HG03469 (cell line): Measurements from ENCODE around the gene TBCK.
A peak's percentile ranks its signal among the peaks of the same experiment; 100 is the strongest.
"Not testable (repeated sequence)": the region's sequence is repeated elsewhere in the genome, so short reads cannot be mapped to it uniquely, and the experiment has no call there.

ENCODE experiments used
- ATAC-seq: cut with Tn5 transposase; IDR thresholded peaks from one replicate; pipeline ENCODE4 v1.9.1; 2021; ENCODE audit warnings: mild to moderate bottlenecking, moderate library complexity, moderate number of reproducible peaks; ENCODE audit not compliant: unreplicated experiment

TBCK gene

DNA sequence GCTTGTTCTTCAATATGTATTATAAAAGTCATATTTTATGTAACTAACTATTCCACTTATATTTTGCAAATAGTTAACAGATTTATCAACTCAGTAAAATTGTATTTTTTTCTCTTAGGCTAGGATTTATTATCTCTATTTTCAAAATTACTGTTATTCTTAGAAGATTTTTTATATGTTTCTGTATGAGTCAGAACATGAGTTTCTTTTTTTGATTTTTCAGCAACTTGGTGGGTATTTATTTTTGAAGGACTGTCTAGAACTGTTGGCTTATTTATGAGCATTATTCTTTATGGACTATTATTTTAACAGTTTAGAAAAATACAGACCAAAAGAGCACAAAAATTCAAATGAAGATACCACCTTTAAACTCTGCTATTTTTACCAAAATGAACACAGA, 7.1 kb upstream of the TBCK start:
- ATAC-seq, result no peak

DNA sequence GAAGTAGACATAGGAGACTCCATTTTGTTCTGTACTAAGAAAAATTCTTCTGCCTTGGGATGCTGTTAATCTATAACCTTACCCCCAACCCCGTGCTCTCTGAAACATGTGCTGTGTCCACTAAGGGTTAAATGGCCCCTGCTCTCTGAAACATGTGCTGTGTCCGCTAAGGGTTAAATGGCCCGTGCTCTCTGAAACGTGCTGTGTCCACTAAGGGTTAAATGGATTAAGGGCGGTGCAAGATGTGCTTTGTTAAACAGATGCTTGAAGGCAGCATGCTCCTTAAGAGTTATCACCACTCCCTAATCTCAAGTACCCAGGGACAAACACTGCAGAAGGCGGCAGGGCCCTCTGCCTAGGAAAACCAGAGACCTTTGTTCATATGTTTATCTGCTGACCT, 5.8 kb upstream of the TBCK start:
- ATAC-seq, result not testable (repeated sequence)

DNA sequence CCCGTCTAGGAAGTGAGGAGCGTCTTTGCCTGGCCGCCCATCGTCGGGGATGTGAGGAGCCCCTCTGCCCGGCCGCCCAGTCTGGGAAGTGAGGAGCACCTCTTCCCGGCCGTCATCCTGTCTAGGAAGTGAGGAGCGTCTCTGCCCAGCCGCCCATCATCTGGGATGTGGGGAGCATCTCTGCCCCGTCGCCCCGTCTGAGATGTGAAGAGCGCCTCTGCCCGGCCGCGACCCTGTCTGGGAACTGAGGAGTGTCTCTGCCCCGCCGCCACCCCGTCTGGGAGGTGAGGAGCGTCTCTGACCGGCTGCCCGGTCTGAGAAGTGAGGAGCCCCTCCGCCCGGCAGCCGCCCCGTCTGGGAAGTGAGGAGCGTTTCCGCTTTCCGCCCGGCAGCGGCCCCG, 5.2 kb upstream of the TBCK start:
- ATAC-seq, result not testable (repeated sequence)

DNA sequence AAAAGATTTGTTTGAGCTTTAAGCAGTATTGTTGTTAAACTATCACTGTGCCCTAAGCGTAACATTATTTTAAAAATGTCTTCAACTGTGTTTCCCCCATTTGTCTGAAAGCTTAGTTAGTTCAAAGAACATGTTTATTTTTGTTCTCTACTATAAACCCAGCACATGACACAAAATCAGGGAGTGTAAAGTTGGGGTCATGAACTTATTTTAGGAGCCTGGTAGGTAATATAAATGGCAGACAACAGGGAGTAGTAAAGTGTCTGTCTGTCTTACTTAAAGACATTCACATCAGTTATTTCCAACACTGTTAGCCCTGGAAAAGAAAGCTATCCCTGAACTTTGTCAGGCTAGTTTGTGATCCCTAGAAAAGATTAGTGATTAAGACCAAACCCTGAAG, 4.2 kb upstream of the TBCK start:
- ATAC-seq, result no peak

DNA sequence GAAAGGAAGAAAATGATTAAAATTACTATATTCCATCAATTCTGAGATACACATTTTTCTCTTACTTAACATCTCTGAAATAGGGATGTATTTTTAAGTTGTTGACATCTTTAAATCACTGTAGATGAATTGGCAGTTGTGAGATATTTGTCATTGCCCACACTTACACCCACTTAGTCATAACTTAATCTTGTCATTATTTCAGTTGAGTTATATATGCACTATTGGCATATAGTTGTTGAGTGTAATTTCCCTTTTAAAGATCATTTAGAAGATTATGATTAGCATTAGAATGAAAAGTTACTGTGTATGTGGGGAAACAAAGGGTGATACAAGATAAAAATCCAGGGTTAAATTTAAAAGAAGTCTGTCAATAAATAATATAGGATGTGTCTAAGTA, 2.5 kb upstream of the TBCK start:
- no peak for ATAC-seq

DNA sequence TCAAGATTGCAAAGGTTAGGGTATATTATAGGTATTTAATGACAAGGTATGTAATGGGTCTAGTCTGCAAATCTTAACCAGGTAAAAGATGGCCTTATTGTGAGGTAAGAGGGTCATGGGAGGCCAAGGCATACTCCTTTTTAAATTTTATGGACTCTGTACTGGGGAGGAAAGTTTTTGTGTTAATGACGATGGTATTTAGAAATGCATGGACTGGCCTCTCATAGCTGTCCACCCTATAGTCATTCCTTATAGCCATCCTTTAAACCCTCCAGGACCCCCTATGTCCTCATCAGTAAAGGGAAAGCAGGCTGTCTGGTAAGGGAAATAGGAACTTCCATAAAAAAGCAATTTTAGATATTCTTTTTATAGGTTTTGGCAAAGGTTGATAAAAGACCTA, 1.8 kb upstream of the TBCK start:
- ATAC-seq, result no peak

DNA sequence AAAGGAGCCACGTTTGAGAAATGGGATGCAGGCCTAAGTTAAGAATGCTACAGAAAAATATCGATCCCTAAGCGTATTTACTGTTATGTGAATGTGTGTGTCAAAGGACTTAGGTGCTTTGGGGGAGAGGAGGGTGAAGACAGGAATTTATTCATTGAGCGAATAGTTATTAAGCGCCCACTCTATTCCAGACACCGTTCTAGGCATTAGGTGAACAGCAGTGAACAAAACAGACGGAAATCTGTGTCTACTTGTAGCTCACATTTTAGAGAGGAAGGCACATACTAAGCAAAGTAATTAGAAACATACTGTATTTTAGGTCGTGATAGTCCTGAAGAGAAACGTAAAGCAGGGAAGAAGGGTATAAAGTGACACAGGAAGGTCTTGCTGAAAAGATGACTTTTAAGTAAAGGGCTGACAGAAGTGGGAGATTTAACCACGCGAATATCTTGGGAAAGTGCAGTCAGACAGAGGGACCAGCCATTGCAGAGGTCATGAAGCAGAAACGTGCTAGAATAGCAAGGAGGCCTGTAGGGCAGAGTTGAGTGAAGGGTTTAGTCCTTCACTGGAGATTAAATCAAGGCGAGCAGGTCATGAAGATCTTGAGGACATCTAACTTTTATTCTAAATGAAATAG, 882 bp upstream of the TBCK start:
- peak; percentile 2 for ATAC-seq

DNA sequence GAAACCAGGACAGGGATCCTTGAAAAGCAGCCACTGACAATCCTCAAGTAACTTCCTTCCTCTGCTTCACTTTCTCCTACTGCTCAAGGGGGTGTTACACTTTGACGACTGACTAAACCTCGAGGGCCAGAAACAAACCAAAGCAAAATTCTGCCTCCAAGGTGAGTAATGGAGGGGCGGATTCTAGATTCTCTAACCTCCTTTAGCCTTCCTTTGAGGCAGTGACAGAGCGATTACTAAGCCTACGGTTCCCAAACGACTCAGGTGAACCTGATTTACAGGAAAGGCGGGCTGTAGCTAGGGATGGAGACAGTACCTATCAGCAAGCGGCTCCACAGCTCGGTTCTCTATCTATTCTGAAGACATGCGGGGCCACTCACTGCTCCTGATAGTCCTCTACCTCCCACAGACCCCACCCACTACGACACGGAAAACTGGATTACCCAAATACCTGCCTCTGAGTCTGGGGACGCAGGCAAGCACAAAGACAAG, 487 bp downstream of the TBCK start:
- peak; percentile 8 for ATAC-seq

DNA sequence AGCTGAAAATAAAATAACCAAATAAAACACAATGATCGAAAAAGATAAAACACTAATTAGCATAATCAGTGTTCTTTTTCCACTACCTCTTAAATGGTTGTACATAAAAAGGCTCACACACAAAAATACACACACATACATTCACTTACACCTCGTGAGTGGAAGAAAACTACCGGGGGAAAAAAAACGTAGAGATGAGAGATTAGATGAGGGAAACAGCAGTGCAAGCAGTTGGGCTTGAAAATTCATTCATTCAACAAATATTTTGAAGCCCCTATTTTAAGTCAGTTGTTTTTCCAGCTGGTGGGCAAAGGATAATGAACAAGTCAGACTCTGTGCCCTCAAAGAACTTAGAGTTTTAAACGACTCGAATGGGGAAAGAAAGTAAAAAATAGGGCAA, 1.0 kb downstream of the TBCK start:
- no peak for ATAC-seq

DNA sequence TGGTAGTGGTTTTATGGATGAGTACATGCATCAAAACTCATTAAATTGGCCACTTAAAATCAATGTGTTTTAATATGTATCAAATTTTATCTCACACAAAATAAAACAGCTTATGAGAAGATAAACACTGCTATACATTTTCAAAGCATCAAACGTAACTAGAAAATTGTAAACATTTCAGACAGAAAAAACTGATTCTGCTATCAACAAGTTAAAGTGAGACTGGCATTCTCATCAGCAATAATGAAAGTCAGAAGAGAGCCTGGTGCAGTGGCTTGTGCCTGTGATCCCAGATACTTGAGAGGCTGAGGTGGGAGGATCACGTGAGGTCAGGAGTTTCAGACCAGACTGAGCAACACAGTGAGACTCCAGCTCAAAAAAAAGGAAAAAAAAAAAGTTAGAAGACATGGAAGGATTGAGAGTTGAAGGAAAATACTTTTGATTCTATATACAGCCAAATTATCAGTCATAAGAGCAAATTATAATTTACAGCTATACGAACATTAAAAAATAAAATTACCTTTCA, 2.9 kb downstream of the TBCK start:
- ATAC-seq, result no peak

DNA sequence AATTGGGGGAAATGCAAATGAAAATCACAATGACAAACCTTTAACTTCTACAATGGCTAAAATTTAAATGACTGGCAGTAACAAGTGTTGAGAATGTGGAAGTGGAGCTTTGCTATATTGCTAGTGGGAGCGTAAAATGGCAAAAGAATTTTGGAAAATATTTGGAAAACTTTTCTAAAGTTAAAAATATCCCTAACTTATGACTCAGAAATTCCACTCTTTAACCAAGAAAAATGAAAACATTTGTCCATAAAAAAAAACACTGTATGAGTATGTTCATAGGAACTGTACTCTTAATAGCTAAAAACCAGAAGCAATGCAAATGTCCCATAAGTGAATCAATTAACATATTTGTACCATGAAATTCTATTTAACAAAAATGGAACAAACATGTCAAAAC, 3.6 kb downstream of the TBCK start:
- ATAC-seq, result no peak

DNA sequence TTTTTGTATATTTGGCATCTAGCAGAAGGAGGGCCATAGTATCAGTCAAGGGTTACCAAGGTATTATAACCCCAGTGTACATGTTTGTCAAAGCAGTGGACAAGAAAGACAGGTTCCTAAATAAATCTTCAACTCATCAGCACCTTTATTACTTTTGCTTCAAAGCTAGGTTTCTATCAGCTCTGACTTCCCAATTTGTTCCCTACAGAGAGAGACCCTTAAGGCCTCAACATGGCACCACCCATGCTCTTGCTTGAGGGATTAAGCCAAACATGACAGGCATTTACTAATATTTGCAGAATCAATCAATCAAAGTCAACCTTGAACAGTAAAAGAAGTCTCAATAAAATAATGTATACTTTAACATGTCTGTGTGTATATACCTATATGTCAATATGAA, 9.4 kb downstream of the TBCK start:
- no peak for ATAC-seq

DNA sequence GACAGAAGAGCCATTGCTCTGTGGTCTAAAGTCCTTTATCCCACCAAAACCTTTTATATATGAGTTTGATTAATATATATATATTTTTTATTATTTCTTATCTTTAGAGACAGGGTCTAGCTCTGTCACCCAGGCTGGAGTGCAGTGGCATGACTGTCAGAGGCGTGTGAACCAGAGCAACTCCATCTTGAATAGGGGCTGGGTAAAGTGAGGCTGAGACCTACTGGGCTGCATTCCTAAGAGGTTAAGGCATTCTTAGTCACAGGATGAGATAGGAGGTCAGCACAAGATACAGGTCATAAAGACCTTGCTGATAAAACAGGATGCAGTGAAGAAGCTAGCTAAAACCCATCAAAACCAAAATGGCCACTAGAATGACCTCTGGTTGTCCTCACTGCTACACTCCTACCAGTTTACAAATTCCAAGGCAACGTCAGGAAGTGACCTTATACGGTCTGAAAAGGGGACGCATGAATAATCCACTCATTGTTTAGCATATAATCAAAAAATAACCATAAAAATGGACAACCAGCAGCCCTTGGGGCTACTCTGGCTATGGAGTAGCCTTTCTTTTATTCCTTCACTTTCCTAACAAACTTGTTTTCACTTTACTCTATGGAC, 10.5 kb downstream of the TBCK start:
- no peak for ATAC-seq

DNA sequence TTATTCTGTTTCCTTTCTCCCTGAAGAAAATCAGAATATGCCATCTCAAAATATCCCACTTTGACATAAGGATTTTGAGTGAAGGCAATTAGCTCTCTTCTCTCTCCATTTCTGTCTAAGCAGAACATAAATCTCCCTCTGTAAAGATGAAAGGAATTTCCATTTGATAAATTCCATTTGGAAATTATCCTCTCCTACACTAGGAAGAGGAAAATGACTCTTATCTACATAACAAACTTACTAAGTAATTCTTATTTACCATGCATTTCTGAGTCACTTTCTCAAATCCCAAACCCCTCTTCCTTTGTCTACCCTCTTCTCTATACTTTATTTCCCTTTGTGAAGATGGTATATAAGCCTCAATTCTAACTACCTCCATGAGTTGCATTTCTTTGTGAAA, 11.4 kb downstream of the TBCK start:
- no peak for ATAC-seq

DNA sequence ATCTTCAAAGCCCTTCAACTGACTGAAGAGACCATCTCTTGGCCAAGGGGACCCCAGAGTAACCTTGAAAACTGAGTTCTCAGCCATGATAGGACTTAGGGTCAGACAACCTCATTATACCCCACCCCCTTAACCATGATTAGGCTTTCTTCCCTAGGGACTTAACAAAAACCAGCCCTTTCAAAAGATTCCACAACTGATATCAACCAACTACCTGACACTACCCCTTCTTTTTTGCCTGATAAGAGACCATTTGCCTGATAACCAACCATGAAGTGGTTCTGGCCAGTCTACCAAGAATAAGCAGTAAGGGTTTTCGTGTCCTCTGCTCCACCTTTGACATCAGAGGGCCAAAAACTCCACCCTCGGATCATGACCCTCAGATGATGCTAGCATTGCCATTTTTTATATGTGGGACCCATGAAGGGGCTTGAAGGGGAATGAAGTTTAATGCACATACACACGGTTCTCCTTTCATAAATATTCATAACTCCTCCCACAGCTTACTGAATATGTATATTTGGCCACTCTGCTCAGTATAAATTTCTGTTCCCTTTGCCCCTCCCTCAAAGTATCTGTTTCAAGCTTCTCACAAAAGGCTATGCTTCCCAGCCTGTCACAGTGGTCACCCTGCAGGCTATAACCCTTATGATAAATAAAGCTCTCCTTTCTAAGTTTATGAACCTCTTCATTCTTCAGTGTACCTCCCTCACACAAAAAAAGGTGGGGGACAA, 12.3 kb downstream of the TBCK start:
- ATAC-seq, result no peak

DNA sequence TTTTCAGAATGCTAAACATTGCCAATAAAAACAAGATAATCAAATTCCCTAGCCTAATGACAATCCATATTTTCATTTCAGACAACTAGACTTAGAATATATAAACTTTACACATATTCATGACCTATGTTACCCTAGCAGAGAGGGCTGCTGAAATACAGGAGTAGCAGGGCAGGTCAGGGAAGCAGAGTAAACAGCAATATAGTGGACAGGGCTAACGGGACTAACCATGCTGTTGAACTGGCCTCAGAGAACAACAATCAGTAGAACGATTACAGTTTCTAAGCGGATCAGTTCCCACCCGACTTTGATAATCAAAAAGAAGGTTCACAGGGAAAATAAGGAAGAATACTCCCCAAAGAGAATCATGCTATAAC, 14.0 kb downstream of the TBCK start:
- no peak for ATAC-seq

DNA sequence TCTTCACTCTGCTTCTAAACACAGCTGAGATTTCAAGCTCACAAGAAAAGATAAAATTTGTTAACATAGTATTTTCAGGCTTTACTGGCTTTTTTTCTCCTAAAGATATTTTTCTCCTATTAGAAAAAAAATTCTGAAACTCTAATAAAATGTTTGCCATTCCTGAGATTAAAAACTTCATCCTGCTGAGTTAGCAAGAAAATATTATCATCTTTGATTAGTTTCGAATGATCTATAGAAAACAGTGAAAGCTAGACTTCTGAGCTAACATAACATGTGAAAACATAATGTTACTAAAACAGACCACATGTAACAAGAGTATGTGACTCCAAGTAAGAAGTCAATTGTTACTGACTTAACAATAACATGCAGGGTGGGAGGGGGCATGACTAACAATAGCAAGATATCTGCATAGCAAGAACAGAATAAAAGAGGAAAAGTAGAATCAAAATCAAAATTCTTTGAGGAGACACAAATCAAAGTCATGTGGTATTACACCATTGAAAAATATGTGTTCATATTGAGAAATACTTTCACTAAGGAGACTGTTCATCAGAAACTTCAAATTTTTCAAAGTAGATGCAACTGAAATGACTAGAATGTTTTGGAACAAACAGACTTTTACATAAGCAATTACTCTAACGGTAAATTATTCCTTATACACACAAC, 14.5 kb downstream of the TBCK start:
- ATAC-seq, result no peak

DNA sequence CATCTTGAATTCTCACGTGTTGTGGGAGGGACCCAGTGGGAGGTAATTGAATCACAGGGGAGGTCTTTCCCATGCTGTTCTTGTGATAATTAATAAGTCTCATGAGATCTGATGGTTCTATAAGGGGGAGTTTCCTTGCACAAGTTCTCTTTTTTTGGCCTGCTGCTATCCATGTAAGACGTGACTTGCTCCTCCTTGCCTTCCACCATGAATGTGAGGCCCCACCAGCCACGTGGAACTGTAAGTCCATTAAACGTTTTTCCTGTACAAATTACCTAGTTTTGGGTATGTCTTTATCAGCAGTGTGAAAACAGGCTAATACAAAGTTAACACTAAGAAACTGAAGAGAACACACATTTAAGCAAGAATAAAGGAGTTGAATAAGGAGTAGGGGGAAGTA, 16.0 kb downstream of the TBCK start:
- no peak for ATAC-seq

DNA sequence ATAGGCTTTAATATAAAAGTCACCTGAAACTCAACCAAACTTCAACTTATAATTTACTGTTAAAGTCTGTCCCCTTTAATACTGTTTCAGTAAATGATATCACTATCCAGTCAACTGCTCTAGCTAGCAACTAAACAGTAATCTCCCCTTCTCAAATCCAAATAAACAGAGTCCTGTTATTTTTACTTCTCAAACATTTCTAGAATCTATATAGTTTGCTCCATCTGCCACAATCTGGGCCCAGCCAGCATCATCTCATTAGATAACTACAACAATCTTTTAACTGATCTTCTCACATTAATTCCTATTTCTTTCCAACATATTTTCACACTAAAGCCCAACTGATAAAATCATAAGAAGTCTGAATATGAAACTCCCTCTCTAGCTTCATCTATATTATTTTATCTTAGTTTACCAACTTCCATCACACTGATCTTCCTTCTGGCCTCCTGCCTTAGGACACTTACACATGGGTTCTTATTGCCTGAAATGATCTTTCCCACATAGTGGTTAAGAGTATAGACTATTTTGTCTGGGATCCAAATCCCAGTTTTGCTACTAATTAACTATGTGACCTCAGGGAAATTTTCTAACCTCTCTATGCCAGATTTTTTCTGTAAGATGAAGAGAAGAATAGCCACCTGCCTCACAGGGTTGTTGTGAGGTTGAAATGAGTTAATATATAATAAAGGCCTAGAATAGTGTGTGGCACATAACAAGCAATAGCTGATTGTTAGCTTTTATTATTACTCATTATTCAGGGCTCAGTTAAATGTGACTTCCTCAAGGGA, 18.6 kb downstream of the TBCK start:
- no peak for ATAC-seq

DNA sequence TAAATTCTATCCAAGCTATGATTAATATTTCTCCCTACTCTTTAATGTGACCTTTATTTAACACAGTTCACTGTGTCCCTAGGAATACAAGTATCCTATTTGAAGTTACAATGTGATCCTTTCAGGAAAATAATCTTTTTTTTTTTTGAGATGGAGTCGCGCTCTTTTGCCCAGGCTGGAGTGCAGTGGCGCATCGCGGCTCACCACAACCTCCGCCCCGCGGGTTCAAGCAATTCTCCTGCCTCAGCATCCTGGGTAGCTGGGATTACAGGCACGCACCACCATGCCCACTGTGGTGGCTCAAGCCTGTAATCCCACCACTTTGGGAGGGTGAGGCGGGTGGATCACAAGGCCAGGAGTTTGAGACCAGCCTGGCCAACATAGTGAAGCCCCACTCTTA, 21.9 kb downstream of the TBCK start:
- ATAC-seq, result no peak

DNA sequence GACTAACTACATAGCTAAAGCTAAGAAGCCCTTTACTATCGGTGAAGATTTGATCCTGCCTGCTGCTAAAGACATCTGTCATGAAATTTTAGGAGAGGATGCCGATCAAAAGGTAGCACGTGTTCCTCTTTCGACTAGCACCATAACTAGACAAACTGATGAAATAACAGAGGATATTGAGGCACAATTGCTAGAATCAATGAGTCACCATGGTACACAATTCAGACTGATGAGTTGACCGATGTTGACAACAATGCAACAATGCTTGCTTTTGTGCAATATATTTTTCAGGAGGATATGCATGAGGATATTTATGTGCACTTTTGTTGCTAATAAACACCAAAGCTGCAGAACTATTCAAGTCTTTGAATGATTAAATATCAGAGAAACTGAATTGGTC, 24.3 kb downstream of the TBCK start:
- no peak for ATAC-seq
